ENCODE measurements around the gene RAET1G.
A peak's percentile ranks its signal among the peaks of the same experiment; 100 is the strongest.
"Not testable (repeated sequence)": the region's sequence is repeated elsewhere in the genome, so short reads cannot be mapped to it uniquely, and the experiment has no call there.

Gene RAET1G, protein sequence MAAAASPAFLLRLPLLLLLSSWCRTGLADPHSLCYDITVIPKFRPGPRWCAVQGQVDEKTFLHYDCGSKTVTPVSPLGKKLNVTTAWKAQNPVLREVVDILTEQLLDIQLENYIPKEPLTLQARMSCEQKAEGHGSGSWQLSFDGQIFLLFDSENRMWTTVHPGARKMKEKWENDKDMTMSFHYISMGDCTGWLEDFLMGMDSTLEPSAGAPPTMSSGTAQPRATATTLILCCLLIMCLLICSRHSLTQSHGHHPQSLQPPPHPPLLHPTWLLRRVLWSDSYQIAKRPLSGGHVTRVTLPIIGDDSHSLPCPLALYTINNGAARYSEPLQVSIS

DNA sequence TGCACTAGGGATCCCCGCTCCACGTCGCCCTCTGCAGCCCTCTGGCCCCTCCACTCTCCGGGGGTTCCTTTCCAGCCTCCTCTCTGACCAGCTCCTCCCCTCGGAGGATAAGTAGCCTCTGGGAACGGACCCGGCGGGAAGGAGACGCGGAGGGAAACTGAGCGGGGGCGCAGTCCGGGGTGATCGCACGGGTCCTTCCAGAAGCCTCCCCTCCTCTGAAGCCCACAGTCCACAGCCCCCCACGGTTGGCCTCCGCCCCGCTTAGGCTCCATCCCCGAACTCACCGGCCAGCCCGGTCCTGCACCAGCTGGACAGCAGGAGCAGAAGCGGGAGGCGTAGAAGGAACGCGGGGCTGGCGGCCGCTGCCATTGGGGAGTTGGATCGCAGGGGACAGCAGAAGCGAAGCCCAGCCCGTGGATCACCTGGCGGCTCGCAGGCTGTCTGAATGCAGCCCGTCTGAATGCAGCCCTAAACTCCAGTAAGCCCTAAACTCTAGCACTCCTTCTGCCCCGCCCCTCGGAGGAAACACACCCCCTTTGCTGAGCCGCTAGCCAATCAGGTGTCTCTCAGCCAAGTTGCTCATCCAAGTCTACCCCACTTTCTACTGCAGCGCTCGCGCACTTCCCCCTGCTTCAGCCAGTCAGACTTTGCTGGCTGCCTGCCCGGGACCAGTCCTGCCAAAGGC lies at the start of gene RAET1G:
TSS of gene RAET1G (minus strand) at position 480 of the 685 bp plus-strand sequence. CDS start at position 369, 111 bp downstream.
- DNase-seq = no peak

DNA sequence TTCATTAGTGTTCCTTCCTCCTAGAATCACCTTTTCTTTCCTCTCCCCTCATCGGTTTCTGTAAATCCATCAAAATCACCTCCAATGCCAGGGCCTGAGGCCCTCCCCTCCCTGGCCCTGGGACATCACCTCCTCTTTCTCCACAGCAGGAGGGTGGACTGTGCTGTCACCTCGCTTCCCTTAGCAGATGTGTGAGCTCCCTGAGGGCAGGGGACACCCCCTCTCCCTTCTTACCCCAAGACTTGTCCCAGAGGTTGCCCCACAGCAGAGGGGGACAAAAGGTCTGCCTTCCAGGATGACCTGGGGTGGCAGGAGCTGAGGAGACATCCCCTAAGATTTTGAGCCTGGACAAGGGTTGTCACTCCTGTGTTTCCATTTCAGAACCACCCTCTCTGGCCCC lies 46.7 kb upstream of the RAET1G start:
- no peak for DNase-seq

DNA sequence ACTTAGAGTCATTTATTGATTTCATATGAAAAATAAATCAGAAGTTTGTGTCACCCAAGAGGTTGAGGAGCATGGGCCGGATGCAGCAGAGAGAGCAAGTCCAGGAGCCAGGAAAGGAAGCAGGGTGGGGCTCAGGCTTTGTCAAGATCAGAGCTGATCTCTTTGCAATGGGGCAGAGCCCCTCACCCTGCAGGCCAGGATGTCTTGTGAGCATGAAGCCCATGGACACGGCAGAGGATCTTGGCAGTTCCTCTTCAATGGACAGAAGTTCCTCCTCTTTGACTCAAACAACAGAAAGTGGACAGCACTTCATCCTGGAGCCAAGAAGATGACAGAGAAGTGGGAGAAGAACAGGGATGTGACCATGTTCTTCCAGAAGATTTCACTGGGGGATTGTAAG lies 46.0 kb upstream of the RAET1G start:
- not testable (repeated sequence) for DNase-seq

DNA sequence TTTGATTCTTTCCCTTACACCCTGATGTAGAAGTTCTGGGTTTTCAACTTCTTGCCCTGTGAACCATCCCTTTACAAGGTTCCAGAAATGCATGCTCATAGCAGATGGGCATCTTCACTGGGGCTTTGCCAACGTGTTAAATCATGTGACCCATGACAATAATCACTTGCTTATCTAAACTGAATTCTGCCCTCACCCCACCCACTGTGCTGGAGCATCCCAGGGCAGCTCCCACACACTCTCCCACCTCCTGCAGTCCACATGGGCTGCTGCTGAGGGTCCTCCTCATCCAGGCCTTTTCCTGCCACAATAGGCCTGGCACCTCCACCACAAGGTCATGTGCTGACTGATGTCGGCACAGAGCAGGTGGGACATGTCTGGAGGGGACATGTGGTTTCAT lies 45.1 kb upstream of the RAET1G start:
- not testable (repeated sequence) for DNase-seq

DNA sequence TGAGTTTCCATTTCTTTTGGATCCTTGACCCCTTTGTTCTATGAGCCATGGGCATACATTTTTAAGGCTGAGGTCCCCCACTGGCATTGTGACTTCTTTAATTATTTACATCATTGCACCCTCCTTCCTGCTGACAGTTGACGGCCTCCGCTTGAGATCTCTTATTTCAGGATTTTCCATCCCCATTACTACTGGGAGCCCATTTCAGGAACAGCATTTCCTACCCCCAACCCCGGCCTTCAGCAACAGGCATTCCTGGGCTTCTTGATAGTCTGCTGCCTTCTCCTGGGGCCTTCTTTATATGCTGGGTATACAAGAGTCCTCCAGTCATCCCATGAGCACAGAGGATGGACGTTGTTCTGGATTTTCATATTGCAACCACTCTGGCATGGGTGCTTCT lies 44.7 kb upstream of the RAET1G start:
- no peak for DNase-seq

DNA sequence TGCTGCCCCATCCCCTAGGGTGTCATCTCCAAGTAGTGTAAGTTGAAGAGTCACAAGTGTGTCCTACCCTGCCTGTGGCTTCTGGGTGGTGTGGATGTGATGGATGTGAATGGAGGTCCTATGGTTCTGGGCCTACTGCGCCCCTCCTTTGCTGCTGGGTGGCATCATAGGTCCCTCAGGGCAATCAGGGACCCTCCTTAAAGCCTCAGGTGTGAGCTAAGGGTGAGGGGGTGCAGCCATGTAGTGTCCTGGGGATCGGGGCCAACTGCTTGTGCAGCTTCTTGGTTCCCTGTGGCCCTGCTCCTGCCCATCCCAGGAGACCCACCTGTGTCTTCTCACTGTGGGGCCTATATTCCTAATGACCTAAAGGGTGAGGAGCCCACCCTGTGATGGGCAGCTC lies 43.4 kb upstream of the RAET1G start:
- not testable (repeated sequence) for DNase-seq

DNA sequence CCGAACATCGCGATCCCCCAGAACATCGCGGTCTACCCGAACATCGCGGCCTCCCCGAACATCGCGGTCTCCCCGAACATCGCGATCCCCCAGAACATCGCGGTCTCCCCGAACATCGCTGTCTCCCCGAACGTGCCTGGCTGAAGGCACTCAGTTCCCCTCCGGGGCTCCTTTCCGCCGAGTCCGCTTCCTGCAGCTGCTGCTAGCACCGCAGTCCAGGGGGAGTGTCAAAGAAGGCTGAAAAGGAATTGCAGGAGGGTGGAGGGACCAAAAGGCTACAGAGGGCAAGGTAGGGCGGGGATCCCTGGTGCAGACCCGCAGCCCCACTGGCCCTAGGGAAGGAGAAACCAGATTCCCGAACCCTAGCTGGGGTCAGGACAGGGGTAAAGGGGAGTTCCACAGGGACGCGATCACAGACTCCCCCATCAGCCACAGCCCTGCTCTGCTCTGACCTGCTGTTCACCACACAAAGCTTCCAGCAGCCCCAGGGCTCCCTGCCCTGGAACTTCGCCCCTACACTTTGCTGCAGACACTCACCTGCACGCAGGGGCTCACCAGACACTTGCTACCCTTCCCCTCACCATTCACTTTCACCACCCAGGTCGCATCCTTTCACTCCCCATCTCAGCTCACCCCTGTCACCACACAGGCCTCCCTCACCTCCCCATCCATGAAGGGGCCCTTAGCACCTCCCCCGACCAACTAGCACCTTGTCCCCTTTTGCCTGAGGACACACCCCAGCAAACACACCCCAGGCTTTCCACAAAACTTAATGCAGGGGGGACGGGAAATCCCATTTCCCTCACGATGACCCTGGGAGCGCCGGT lies 42.5 kb upstream of the RAET1G start:
- no peak for DNase-seq

DNA sequence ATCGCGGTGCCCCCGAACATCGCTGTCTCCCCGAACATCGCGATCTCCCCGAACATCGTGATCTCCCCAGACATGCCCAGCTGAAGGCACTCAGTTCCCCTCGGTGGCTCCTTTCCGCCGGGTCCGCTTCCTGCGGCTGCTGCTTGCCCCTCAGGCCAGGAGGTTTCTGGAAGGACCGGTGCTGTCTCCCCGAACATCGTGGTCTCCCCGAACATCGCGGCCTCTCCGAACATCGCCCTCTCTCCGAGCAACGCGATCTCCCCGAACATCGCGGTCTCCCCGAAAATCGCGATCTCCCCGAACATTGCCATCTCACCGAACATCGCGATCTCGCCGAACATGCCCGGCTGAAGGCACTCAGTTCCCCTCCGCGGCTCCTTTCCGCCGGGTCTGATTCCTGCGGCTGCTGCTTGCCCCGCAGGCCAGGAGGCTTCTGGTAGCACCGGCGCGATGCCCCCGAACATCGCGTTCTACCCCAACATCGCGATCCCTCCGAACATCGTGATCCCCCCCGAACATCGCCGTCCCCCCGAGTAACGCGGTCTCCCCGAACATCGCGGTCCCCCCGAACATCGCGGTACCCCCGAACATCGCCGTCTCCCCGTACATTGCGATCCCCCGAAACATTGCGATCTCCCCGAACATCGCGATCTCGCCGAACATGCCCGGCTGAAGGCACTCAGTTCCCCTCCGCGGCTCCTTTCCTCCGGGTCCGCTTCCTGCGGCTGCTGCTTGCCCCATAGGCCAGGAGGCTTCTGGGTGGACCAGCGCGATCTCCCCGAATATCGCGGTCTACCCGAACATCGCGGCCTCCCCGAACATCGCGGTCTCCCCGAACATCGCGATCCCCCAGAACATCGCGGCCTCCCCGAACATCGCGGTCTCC lies 41.6 kb upstream of the RAET1G start:
- no peak for DNase-seq

DNA sequence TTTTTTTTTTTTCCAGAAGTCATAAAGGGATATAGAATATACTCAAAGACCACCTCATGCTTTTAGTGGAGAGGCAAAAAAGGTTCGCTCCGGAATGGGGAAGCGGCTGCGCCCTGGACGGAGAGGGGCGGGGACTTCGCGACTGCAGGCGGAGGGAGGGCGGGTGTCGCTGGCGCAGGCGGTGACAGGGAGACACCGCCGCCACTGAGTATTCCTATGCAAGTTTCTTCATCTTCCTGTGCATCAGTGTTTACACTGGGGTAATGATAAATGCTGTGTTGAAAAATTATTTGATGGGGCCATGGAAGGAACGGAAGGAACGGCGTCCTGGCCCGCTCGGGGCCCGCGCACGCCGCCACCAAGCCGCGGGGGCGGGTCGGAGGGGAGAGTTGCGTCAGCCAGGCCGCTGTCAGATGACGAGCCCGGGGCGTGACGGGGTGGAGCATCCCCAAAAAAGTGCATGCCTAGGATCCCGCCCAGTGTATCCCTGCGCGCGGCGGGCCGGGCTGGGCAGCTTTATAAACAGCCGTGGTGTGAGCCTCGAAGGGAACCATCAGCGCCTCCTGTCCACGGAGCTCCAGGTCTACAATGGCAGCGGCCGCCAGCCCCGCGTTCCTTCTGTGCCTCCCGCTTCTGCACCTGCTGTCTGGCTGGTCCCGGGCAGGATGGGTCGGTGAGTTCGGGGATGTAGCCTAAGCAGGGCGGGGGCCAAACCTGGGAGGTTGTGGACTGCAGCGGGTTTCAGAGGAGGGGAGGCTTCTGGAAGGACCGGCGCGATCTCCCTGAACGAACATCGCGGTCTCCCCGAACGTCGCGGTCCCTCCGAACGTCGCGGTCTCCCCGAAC lies 40.8 kb upstream of the RAET1G start, which contains the start of gene ULBP1:
TSS of gene ULBP1 (plus strand) at position 482 of the 846 bp plus-strand sequence. CDS start at position 589, 107 bp downstream.
- DNase-seq = peak; percentile 1

DNA sequence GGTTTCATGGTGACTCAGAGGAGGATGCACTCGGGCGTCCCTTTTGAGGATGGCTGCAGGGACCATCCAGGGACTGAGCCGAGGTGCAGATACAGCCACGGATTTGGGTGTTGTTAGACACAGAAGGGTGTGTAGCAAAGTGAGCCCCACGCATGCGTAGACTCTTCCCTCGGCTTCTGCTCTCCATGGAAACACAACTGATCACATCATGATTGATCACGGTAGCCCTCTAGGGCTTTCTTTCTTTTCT lies 40.2 kb upstream of the RAET1G start:
- DNase-seq = no peak

DNA sequence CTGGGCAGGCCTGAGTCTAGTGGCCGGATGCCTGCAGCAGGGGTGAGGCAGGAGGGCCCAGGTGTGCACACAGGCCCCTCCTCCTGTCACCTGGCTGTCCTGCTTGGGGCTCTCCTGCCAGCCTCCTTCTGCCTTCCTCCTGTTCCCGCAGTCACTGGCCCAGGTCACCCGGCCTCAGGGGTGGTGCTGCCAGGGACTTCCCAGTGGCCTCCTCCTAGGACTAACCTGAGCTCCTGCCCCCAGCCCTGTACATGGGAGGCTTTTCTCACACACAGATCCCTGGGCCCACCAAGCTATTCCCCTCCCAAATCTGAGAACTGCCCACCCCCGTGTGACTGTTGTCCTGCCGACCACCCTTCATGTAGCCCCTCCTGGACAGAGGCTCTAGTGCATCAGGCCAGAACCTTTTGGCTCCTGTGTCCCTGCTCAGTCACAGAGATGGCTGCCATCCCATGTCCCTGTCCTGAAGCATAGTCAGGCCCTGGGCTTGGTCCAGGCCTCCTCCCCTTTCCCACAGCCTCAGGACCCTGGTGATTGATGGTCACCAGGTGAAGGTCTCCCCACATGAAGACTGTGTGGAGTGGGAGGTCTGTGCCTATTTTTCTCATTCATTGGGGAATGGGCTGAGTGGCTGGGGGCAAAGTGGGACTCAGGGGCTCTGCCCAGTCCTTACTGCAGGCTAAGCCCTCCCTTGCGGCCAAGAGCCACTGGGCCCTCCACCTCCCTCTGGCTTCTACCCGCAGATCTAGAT lies 39.7 kb upstream of the RAET1G start:
- no peak for DNase-seq

DNA sequence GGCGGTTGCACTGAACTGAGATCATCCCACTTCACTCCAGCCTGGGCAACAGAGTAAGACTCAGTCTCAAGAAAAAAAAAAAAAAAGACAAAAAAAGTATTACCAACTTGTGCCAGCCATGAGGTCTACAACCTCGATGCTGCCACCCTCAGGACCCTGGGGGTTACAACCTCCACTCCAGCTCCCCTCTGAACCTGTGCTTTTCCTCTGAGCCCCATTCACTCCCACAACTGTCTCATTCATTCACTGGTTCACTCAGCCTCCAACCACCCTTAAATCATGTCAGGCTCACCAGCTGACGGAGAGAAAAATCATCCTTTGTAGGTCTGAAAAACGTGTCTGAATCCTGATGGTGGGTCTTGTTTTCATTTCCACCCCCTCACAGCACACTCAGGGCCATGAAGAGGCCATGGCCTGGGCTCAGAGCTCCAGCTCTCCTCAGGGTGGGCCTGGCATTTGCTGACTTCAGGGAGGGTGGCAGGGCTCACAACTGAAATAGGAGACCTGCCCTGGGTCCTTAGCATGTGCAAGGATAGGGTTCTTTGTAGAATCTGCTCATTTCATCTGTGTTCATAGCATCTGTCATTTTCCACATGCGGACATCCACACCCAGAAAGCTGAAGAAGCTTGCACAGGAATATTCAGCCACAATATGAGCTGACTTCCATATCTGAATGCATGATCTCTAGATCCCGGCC lies 39.0 kb upstream of the RAET1G start:
- DNase-seq = no peak

DNA sequence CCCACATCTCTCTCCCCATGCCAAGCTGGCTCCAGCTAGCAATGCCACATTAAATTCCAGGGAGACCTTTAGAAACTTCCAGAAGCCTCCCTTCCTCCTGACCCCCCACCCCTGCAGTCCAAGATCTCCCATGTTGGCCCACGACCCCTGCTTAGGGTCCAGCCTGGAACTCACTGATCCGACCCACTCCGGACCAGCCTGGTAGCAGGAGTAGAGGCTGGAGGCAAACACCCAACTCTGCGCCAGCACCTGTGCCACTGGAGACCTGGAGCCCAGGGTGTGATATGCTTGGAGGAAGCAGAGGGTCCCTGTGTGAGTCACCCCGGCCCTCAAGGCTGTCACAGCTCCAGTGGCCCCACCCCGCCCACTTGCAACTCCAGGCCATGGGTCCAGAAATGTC lies 37.6 kb upstream of the RAET1G start:
- no peak for DNase-seq

DNA sequence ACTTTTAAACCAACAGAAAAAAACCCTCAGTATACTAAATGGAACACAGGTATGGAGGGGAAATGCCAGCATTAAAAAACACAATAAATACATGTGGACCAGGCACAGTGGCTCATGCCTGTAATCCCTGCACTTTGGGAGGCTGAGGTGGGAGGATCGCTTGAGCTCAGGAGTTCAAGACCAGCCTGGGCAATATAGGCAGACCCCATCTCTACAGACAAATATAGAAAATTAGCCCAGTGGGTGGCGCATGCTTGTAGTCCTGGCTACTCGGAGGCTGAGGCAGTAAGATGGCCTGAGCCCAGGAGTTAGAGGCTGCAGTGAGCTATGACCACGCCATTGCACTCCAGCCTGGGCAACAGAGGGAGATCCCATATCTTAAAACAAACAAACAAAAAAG lies 36.9 kb upstream of the RAET1G start:
- not testable (repeated sequence) for DNase-seq

DNA sequence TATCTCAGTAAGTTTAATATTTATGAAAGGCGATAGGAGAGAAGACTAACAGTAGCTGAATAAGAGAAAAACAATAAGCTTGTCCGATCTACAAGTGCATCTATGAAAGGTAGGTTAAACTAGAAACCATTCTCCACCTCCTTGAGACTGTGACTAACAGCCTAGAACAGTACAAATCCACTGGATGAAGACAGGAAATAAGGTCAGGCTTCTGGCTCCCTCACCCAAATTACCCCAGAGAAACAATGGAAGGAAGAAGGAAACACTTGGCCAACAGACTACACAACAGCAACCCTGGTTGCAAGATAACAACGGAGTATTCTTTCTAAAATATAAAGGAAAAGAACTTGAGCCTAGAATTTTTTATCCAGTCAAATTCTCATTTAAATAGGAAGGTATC lies 35.2 kb upstream of the RAET1G start:
- DNase-seq = not testable (repeated sequence)

DNA sequence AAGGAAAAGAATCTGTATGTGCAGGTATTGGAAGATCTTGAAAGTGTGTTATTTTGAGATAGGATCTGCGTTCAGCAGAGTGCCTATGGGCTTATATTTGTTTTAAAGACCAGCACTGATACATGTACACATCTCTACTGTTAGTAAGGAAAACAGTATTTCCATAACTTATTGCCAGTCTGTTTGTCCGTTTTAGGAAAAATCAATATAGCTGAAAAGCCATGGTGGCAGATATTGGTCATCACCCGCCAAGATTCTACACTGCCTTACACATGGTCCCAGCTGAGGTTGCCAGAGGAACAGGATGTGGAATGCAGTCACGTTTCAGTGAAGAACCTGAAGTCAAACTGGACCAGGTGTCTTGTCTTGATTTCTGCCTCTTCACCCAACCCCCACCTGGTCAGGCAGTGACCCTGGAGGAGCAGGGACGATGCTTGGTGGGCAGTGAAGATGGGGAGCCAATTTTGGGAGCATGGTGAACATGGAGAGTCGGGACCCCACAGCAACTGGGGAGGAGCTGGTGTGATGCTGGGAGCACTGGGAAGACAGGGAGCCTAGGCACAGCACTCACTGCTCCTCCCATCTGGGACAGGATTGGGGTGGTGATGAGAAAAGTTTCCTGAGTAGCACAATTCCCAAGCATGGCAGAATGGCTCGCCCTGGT lies 32.9 kb upstream of the RAET1G start:
- DNase-seq = not testable (repeated sequence)

DNA sequence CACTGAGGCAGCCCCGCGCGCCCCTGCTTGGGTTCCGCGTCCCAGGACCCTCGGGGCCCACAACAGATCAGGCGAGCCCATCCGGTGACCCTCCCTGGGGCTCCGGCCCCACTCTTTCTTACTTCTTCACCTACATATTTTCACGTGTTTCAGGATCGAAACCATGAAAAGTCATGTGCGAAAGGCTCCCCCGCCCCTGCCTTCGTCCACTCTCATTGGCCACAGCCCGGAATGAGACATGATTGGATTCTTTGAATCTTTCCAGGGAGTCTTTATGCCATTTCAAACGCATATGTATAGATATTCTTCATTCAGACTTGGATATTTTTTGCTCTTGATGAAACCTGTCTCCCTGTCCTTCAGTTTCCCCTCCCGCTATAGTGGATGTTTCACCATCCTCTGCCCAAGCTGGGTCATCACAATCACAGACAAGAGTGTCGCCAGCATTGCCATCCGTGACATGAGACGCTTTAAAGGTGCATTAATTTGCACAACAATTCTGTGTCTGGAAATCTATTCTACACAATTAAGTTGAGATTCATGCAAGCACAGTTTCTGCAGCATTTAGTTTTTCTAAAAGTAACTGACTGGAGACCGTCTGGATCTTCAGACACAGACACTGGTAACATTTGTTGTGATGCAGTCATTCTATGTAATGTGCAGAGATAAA lies 32.2 kb upstream of the RAET1G start:
- not testable (repeated sequence) for DNase-seq

DNA sequence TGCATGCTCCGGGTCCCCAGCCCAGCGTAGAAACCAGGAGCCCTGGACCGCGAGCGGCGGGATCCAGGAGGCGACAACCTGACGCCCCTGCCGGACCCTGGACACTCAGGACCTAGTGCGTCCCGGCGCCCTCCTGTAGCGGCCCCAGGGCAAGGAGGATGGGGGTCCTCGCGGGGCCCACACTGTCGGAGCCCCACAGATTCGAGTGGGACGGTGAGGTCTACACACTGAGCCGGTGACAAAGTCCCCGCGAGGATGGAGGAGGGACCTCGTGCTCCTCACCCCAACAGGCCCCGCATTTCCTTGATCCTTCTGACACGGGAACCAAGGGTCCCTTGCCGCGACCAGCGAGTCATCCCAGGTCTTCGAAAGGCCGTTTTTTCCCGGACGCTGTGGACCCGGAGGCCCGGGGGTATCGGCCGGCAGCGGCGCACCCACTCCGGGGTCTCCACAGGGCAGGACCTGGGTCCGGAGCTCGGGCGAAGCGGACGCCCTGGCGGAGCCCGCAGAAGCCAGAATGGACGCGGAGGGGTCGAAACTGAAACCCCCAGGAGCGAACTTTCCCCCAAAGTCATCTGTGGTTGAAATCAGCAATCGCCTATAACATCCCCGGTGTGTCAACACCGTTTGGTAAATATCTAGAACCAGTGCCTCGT lies 31.5 kb upstream of the RAET1G start:
- not testable (repeated sequence) for DNase-seq

DNA sequence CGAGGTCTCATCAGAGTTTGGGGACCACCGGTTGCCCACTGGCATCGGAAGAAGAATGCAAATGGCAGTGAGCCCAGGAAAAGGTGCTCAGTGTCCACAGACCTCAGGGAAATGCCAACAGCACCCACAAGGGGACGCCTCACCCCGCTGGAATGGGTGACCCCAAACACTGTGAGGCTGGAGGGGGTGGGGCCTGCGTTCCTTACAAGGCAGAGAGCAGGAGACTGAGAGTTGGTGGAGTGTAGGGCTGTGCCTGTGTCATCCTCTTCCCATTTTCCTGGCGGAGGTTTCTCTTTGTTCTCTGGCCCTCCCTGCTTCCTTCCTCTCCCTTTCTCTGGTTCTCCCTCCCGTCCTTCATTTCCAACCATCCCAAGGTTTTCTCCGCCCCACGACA lies 31.0 kb upstream of the RAET1G start:
- not testable (repeated sequence) for DNase-seq
